Panc1 (cell line): ENCODE measurements around the gene FCMR. TPM values are rescaled to one million over a fixed set of nuclear protein-coding genes. Genes with fewer than 3 reads are reported as not detected.
"Not testable (repeated sequence)": the region's sequence is repeated elsewhere in the genome, so short reads cannot be mapped to it uniquely, and the experiment has no call there.

Experiments used
- ATAC-seq: fragments of 200-7000 bp; cut with Tn5 transposase; 2 replicates; pipeline ENCODE4 v1.9.1; 2020; ENCODE audit warnings: mild to moderate bottlenecking, moderate library complexity
- BruUV-seq: library from RNA; stranded (reverse); fragments of 400-500 nt; replicated peaks from 2 replicates; lab custom pipeline; 2021; lab: Mats Ljungman, UMichigan
- CTCF ChIA-PET: fragments of 300-600 bp; sonication (Branson Sonifier 250); formaldehyde crosslinking; loops from one replicate; lab custom pipeline; 2022; ENCODE audit warnings: antibody characterized with exemption; lab: Charles Lee
- POLR2A ChIA-PET: fragments of 300-600 bp; sonication (Branson Sonifier 250); formaldehyde crosslinking; loops from one replicate; lab custom pipeline; 2022; ENCODE audit warnings: antibody characterized with exemption; lab: Charles Lee
- DNase-seq: peaks from one replicate; pipeline ENCODE4 v3.0.0-alpha.2; 2010; ENCODE audit warnings: low read depth, low spot score
- H3K27ac ChIP-seq: 2 replicates; pipeline ENCODE4 v1.5.1; 2011; ENCODE audit warnings: mild to moderate bottlenecking, low read length, inconsistent platforms
- H3K27me3 ChIP-seq: fragments of 200-500 bp; sonication (Bioruptor generic); 2 replicates; pipeline ENCODE4 v1.6.0; 2014; ENCODE audit warnings: low read length, inconsistent platforms; ENCODE audit not compliant: control insufficient read depth, insufficient read depth
- H3K36me3 ChIP-seq: fragments of 200-500 bp; sonication (Bioruptor generic); 2 replicates; pipeline ENCODE4 v1.5.1; 2014; ENCODE audit warnings: inconsistent platforms, mild to moderate bottlenecking, low read length, moderate library complexity; ENCODE audit not compliant: control insufficient read depth, insufficient read depth
- H3K4me1 ChIP-seq: 2 replicates; pipeline ENCODE4 v1.5.1; 2011; ENCODE audit warnings: inconsistent platforms, mild to moderate bottlenecking, low read length, moderate library complexity; ENCODE audit not compliant: control insufficient read depth, insufficient read depth
- H3K4me3 ChIP-seq, 2 experiments: 2 replicates each; pipeline ENCODE4 v1.5.1; 2011 to 2012; ENCODE audit warnings: low read depth in 2 of 2, low read length in 2 of 2, mild to moderate bottlenecking in 2 of 2, inconsistent platforms in 1 of 2, moderate library complexity in 1 of 2
- H3K9me3 ChIP-seq: fragments of 200-500 bp; sonication (Bioruptor generic); 2 replicates; pipeline ENCODE4 v1.5.1; 2014; ENCODE audit warnings: low read depth, mild to moderate bottlenecking, inconsistent platforms, low read length, moderate library complexity; ENCODE audit not compliant: control insufficient read depth, insufficient read depth
- POLR2AphosphoS5 ChIP-seq: IDR thresholded peaks from 2 replicates; pipeline ENCODE4 v1.6.1; 2012; ENCODE audit warnings: mild to moderate bottlenecking, low read depth, low read length, moderate library complexity
- SIN3A ChIP-seq: IDR thresholded peaks from 2 replicates; pipeline ENCODE4 v1.6.1; 2012; ENCODE audit warnings: low read depth, mild to moderate bottlenecking, low read length, moderate library complexity, borderline replicate concordance; ENCODE audit not compliant: insufficient read depth
- in situ Hi-C: cut with HindIII; loops from 2 replicates; pipeline ENCODE4 v1.10.0; 2016; ENCODE audit warnings: low sequenced_read_pairs, low pct_unique_long_range_greater_than_20kb
- intact Hi-C: fragments of 100-400 bp; cut with micrococcal nuclease; formaldehyde crosslinking; loops from one replicate; pipeline ENCODE4 v1.10.0; 2022; ENCODE audit not compliant: unreplicated experiment
- total RNA-seq: library from RNA; stranded (reverse); gene quantifications from one replicate; pipeline ENCODE4 v1.2.1, GENCODE V29; 2021; ENCODE audit not compliant: unreplicated experiment
- TF ChIP-seq, protein P1 (sequence below): fragments of 450-650 bp; IDR thresholded peaks from 2 replicates; pipeline ENCODE4 v1.5.1; 2017; ENCODE audit warnings: mild to moderate bottlenecking

The FCMR gene
- total RNA-seq, 1 experiment from 2014 or later = 0.41 TPM

DNA sequence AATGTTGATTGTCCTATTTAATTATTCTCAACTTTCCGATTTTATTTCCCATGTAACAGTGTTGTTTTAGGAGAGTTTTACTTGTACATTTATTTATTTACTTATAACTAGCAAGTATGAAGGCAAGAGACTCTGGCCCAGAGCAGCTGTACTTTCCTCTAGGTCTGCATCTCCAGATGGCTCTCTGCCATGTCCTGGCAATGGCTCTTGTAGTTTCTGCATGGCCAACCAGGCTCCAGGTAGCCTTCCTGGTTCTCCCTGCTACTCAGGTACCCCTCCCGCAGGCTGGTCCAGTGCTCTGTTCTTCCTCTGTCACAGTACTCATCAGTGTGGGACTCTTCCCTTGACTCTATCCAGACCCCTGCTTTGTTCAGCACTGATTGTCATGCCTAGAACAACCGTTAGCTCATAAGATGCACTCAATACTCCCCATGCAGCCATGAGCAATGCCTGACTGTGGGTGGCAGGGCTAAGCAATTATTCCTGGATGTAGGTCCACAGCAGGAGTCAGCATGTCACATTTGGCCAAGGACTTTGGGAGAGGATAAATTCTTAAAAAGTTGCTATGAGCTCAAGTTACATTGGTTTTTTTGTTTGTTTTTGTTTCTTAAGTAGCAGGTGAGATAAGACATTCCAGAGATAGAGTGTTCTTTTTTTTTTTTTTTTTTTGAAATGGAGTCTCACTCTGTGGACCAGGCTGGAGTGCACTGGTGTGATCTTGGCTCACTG, 67.2 kb downstream of the FCMR start:
- no peak overlapping the region for H3K27ac ChIP-seq
- DNase-seq (no peak), ATAC-seq (no peak)
- no TSS peak for BruUV-seq
- POLR2A ChIA-PET = no interaction called here
- no peaks in the 10 kb centered on the region for H3K4me1 ChIP-seq
- no peaks in the 10 kb centered on the region for H3K36me3 ChIP-seq
- TF ChIP-seq POLR2AphosphoS5 (no peak), SIN3A (no peak)
- TF ChIP-seq, protein P1, sequence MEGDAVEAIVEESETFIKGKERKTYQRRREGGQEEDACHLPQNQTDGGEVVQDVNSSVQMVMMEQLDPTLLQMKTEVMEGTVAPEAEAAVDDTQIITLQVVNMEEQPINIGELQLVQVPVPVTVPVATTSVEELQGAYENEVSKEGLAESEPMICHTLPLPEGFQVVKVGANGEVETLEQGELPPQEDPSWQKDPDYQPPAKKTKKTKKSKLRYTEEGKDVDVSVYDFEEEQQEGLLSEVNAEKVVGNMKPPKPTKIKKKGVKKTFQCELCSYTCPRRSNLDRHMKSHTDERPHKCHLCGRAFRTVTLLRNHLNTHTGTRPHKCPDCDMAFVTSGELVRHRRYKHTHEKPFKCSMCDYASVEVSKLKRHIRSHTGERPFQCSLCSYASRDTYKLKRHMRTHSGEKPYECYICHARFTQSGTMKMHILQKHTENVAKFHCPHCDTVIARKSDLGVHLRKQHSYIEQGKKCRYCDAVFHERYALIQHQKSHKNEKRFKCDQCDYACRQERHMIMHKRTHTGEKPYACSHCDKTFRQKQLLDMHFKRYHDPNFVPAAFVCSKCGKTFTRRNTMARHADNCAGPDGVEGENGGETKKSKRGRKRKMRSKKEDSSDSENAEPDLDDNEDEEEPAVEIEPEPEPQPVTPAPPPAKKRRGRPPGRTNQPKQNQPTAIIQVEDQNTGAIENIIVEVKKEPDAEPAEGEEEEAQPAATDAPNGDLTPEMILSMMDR = no peak
- no peaks in the 10 kb centered on the region for H3K9me3 ChIP-seq
- peaks cover 17% of the 10 kb centered on the region for H3K27me3 ChIP-seq
- CTCF ChIA-PET = interaction anchor here (0.6 kb wide), 1 partner anchor 438 kb away, joined by 3 read pairs; no protein-coding TSS in a partner anchor
- intact Hi-C loops = loop anchor here (10.0 kb wide), 1 partner anchor 1100 kb away; the partner anchor contains the start of gene NUCKS1
- no peak overlapping the region for H3K4me3 ChIP-seq
- in situ Hi-C loops = no loop called here

DNA sequence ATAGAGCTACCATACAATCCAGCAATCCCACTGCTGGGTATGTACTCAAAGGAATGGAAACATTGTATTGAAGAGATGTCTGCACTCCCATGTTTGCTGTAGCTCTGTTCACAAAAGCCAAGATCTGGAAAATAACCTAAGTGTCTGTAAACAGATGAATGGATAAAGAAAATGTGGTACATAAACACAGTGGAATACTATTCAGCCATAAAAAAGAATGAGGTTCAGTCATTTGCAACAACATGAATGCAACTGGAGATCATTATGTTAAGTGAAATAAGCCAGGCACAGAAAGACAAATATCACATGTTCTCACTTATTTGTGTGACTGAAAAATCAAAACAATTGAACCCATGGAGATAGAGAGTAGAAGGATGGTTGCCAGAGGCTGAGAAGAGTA, 68.0 kb downstream of the FCMR start:
- H3K27ac ChIP-seq, DNase-seq, H3K4me3 ChIP-seq, H3K4me1 ChIP-seq, POLR2A ChIA-PET, CTCF ChIA-PET, in situ Hi-C loops, ATAC-seq, BruUV-seq, H3K9me3 ChIP-seq, H3K36me3 ChIP-seq: not testable (repeated sequence)
- intact Hi-C loops = loop anchor here (10.0 kb wide), 1 partner anchor 1099 kb away; the partner anchor contains the start of gene NUCKS1
- H3K27me3 ChIP-seq = peaks cover 14% of the 10 kb centered on the region; the same call in 1 of the 2 replicates

Other genes with a start within 250 kb of the FCMR start
- 72.4 TPM for gene MAPKAPK2, start 237.0 kb downstream of the FCMR start, total RNA-seq
- gene IL19, start 151.2 kb downstream of the FCMR start, total RNA-seq = not detected
- gene IL10, start 149.4 kb downstream of the FCMR start, total RNA-seq = not detected
- not detected for gene IL20, start 56.3 kb downstream of the FCMR start, total RNA-seq
- gene IL24, start 24.5 kb downstream of the FCMR start, total RNA-seq = not detected
- 1.4 TPM for gene PIGR, start 24.5 kb upstream of the FCMR start, total RNA-seq
- gene FCAMR, start 48.5 kb upstream of the FCMR start, total RNA-seq = not detected
- 0.08 TPM for gene C1orf116, start 110.8 kb upstream of the FCMR start, total RNA-seq
- gene YOD1, start 129.3 kb upstream of the FCMR start, total RNA-seq = 7.1 TPM
- 35.6 TPM for gene PFKFB2, start 131.3 kb upstream of the FCMR start, total RNA-seq
- 0.62 TPM for gene C4BPB, start 166.9 kb upstream of the FCMR start, total RNA-seq
- 0.26 TPM for gene C4BPA, start 182.3 kb upstream of the FCMR start, total RNA-seq